22Rv1 (cell line): ENCODE measurements around the gene ARFGAP2.

Experiments
- H3K27ac ChIP-seq: fragments of 450-650 bp; 2 replicates; pipeline ENCODE4 v1.5.1; 2017
- ZFX ChIP-seq: fragments of 450-650 bp; IDR thresholded peaks from 2 replicates; pipeline ENCODE4 v1.6.1; 2017; ENCODE audit warnings: antibody characterized with exemption, borderline replicate concordance
- TF ChIP-seq, protein P1 (sequence below): fragments of 450-650 bp; IDR thresholded peaks from 2 replicates; pipeline ENCODE4 v1.5.1; 2017; ENCODE audit warnings: mild to moderate bottlenecking

Gene ARFGAP2

DNA sequence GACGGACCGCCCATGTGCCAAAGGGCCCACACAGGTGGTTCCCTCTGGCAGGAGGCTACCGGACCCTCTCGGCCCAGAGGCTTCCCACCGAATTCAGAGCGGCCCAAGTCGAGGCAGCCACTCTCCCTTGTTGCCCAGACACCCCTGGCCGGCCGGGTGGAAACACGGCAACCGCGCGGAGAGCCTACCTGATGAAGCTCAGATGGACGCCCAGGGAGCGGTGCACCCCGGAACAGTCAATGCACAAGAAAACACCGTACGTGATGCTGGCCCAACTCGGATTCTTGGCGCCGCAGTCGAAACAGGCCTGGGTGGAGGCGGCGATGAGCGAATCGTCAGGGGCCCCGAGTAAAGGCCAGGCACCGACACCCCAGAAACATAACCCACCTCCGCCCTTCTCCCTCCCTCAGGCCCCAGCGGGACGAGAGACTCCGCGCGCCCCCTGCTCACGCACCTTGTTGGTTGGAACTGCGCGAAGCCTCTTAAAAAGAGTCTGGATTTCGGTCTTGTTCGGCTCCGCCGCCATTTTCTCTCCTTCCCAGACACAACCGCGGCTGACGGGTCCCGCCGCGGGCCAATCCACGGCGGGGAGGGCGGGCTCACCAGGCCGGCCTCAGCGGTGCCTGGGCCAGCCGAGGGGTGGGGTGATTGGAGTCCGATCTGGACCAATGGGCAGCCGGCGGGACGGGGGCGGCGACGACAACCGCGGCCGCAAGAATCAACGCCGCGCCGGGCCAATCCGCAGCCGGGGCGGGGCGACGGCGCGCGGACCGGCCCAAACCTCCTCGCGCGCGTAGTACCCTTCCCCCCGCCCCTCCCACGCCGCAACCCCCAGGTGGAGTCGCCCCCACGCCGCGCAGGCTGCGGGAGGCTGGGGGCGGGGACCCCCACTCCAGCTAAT is at the start of gene ARFGAP2:
Gene ARFGAP2, minus strand, starts transcription at position 552 of the 901 bp plus-strand sequence. Its CDS starts 26 bp downstream, at position 526.
- TF ChIP-seq, protein P1, sequence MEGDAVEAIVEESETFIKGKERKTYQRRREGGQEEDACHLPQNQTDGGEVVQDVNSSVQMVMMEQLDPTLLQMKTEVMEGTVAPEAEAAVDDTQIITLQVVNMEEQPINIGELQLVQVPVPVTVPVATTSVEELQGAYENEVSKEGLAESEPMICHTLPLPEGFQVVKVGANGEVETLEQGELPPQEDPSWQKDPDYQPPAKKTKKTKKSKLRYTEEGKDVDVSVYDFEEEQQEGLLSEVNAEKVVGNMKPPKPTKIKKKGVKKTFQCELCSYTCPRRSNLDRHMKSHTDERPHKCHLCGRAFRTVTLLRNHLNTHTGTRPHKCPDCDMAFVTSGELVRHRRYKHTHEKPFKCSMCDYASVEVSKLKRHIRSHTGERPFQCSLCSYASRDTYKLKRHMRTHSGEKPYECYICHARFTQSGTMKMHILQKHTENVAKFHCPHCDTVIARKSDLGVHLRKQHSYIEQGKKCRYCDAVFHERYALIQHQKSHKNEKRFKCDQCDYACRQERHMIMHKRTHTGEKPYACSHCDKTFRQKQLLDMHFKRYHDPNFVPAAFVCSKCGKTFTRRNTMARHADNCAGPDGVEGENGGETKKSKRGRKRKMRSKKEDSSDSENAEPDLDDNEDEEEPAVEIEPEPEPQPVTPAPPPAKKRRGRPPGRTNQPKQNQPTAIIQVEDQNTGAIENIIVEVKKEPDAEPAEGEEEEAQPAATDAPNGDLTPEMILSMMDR: no peak
- no peak for TF ChIP-seq ZFX
- H3K27ac ChIP-seq: peak within 1 kb of the TSS; percentile 92

DNA sequence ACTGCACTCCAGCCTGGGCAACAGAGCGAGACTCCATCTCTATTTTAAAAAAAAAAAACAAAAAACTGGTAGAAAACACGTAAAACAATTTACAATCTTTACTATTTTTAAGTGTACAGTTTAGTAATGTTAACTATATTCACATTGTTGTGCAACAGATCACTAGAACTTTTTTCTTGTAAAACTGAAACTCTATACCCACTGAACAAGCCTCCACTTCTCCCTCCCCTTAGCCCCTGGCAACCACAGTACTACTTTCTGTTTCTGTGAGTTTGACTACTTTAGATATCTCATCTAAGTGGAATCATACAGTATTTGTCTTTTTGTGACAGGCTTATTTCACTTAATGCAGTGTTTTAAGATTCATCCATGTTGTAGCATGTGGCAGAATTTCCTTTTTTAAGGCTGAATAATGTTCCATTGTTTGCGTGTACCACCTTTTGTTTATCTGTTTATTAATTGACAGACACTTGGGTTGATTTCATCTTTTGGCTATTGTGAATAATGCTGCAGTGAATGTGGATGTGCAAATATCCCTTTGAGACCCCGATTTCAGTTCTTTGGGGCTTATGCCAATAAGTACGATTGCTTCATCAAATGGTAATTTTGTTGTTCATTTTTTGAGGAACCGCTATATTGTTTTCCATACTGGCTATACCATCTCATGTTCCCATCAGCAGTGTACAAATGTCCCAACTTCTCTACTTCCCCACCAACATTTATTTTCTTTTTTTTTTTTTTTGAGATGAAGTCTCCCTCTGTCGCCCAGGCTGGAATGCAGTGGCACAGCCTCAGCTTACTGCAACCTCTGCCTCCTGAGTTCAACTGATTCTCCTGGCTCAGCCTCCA is 49.1 kb upstream of the ARFGAP2 start:
- H3K27ac ChIP-seq: no peak overlapping the region
- TF ChIP-seq ZFX: no peak
- TF ChIP-seq, protein P1: no peak

DNA sequence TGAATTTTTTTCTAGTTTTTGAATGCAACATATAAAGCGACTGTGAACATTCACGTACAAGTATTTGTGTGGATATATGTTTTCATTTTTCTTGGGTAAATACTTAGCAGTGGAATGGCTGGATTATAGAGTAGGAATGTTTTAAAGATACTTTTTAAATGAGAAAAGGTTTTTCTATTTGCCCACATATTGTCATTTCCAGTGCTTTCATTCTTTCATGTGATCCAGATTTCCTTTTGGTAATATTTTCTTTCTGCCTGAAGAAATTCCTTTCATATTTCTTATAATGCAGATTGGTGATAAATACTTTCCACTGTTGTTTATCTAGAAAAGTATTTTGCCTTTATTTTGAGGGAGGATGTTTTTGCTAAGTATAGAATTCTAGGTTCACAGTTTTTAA is 46.0 kb upstream of the ARFGAP2 start:
- TF ChIP-seq, protein P1: no peak
- no peak for TF ChIP-seq ZFX
- no peak overlapping the region for H3K27ac ChIP-seq

DNA sequence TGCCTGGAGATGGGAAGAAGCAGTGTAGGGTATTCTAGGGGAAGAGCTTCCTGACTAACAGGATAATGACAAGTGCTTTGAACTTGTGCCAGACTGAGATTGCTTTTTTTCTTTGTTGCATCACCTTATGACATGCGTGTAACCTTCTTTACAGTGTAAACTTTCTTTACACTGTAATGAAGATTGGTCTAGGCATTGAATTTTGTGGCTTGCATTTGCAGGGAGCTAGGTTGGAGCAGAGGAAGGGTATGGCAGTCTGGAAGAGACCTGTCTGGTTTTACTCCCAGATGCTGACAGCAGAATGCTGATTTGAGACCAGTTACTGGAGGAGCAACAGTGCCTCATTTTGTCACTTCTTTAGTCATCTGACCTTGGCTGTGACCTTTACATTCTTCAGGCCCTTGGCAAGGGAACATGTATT is 43.7 kb upstream of the ARFGAP2 start:
- TF ChIP-seq, protein P1: no peak
- no peak for TF ChIP-seq ZFX
- peak overlapping the region; percentile 27; the same call in 1 of the 2 replicates for H3K27ac ChIP-seq

DNA sequence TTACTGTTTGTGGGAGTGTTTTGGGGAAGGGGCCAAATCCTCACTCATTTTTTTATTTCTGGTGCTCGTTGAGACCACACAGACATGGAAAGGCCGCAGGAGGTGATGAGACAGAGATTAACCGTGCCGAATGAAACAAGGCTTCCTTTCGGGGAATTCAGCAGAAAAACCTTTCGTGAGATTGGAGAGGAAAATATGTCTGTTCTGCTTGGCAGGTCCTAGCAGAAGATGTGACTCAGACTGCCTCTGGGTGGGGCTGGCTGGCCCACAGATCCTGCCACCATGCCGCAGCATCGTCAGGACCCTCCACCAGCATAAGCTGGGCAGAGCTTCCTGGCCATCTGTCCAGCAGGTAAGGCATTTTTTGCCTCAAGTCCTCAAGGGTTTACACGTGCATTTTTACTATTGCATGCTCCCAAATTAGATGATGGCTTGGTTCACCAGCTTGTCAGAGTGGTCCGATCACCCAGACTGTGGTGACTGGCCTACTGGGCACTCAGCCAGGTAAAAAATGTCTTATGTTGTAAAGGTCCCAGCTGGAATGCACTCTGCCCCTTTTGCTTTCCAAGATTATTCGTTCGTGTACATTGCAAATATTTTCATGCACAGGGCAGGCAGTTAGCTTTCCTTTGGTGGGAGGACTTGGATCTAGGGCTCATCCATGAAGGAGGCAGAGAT is 39.6 kb upstream of the ARFGAP2 start:
- no peak for TF ChIP-seq ZFX
- TF ChIP-seq, protein P1: no peak
- H3K27ac ChIP-seq: peak overlapping the region; percentile 96; the same call in 1 of the 2 replicates

DNA sequence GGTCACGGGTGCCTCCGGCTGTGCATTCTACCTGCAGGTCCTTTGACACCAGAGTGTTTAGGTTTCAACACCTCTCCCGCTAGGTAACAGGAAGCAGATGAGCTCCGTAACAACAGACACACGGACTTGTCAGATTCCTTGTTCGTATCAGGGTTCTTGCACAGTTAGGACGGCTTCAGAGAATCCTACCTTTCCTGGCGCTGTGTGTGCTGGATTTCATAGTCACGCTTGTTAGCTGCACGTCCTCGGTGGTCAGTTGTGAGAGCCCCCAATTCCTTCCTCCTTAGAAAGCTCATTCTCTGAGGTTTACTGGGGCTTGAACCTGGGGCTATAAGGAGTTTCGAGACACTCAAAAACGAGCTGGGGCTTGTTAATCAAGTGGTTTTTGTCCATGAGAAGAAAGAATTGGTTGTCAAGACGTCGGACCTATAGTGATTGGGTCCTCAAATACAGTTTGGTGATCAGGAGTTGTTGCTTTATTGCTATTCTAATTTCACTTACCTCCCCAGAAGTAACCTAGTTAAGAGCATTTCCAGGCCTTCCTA is 38.8 kb upstream of the ARFGAP2 start:
- peak overlapping the region; percentile 96 for H3K27ac ChIP-seq
- TF ChIP-seq, protein P1: no peak
- TF ChIP-seq ZFX: no peak
